UCSD-AML1 (cell line): ENCODE results near the gene C4BPB.

ENCODE experiments used
- DNase-seq: peaks from one replicate; lab custom pipeline; 2025; ENCODE audit not compliant: unreplicated experiment; lab: John Stamatoyannopoulos, UW

The C4BPB gene

DNA sequence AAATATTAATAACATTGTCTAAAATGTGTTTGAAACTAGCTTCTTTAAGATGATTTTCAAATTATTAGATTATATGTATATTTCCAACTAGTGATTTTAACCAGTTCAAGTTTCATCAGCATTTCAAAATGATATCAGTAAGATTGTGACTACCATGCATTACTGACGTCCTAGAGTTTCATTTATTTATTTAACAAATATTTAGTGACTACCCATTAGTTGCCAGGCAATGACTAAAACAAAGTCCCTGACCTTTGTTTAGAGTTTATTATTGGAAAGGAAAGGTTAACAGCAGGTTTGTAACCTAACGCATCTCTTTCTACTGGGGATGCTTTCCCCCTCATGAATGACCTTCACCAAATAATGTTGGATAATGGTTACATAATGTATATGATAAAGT lies 7.6 kb upstream of the C4BPB start:
- DNase-seq: no peak

GRCh38 chr1:207081806-207082205 lies 6.9 kb upstream of the C4BPB start:
- DNase-seq: no peak

DNA sequence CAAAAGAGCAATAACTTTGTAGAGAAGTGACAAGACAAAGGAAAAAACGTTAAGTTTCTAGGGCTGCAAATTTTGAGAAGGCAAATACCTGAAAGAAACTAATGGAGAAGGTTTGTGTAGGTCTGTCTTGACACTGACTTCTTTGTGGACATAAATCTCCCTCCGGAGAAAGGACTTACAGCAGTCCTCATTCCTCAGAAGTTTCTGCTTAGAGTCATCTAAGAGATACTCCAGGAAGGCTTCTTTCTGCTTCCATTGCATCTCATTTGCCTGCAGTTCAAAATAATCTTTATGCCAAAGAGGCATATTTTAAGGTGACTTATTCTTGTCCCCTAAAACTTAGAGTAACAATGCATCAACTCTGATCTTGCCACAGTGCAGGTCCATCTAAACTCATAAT lies 4.4 kb upstream of the C4BPB start:
- DNase-seq: no peak

- DNase-seq: no peak
These were observed 3.9 kb upstream of the C4BPB start for GRCh38 chr1:207084701-207085180.

GRCh38 chr1:207085887-207086286 lies 2.8 kb upstream of the C4BPB start:
- DNase-seq: no peak

- no peak for DNase-seq
These were observed 499 bp upstream of the C4BPB start for GRCh38 chr1:207088161-207088560.

DNA sequence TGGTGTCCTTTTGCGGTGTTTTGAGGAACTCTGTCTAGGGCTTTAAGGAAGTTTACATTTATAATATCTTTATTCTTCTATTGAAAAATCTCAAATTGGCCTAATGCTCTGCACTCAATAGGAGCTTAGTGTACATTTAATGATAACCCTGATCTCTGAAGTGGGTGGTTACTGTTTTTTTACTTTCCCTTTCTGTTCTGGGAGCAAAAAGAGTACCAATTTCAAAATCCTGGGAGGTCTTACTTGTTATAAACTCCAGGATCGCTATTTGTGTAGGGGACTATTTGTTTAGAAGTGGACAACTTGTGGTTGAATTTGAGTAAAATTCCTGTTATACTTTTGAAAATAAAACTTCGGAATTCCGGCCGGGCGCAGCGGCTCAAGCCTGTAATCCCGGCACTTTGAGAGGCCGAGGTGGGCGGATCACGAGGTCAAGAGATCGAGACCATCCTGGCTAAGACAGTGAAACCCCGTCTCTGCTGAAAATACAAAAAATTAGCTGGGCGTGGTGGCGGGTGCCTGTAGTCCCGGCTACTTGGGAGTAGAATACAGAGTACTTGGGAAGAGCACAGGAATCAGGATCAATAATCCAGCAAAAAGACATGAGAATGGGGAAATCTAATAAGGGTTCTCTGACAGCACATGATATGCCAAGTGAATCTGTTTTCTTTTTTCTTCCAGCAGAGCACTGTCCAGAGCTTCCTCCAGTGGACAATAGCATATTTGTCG lies 1.1 kb downstream of the C4BPB start:
- no peak for DNase-seq

DNA sequence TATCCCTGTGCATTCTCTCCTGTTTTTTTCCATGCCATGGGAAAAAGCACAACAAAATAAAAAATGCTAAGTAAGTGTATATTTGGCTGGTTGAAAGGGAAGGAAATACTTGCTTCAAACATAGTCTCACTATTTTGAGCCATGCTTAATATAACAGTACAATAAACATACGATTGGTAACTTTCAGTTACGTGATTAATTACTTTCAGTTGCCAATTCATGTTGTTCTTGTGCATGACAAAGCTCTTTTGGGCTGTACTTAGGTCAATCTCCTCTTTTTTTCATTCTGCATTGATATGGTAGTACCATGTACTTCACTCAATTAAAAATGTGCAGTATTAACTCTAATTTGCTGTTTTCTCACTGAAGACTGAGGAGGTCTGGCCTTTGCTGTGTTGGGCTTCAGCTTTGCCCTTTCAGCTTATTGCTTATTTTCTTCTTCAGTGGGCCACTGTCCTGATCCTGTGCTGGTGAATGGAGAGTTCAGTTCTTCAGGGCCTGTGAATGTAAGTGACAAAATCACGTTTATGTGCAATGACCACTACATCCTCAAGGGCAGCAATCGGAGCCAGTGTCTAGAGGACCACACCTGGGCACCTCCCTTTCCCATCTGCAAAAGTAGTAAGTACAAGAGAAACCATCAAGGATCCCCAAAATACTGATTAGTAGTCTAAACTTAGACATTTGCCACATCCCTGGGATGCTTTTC lies 2.7 kb downstream of the C4BPB start:
- DNase-seq: no peak

DNA sequence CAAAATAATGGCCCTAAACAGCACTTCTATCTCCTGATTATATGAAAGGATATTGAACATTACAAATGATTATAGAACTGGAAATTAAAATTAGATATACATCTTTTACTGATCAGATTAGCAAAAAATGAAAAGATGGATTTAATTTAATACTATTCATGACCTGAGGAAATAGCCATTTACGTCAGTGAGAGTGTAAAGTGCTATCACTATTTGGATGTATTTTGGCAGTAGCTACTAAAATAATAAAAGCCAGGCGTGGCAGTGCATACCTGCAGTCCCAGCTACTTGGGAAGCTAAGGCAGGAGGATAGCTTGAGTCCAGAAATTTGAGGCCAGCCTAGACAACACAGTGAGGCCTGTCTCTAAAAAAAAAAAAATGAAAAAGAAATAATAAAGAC lies 5.3 kb downstream of the C4BPB start:
- no peak for DNase-seq

DNA sequence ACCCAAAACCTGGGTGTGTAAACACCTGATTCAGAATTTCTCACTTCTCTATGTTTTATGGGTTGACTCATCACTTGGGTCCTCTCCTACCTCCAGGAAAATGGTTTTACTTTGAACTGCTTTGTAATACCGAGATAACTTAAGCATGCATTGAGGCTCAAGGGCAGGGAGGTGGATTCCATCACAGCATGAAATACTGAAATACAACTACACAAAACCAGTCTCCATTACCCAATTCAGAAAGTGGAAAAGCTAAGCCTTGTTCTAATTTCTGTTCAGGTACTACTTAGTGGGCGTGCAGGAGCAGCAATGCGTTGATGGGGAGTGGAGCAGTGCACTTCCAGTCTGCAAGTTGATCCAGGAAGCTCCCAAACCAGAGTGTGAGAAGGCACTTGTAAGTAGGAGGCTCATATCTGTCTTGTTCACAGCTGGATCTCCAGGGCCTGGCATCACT lies 9.2 kb downstream of the C4BPB start:
- DNase-seq: no peak

- no peak for DNase-seq
These were observed 13.1 kb downstream of the C4BPB start for GRCh38 chr1:207101720-207102119.

DNA sequence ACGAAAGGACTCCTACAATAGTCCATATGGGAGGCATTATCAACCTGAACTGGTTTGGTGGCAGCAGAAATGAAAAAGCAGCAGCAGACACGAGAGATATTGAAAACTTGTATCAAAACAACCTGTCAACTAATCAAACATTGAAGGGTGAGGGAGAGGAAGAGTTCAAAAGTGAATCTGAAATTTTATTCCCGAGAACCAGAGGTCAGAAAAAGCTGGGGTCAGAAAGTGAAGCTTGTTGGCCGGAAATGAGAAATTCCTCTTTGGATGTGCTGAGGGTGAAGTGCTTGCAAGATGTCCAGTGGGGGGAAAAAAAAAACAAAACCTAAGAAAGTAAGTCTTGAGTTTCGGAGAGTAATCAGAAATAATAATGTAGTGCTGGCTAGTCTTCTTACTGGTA lies 13.5 kb downstream of the C4BPB start:
- no peak for DNase-seq

- no peak for DNase-seq
These were observed 14.0 kb downstream of the C4BPB start for GRCh38 chr1:207102659-207103058.

DNA sequence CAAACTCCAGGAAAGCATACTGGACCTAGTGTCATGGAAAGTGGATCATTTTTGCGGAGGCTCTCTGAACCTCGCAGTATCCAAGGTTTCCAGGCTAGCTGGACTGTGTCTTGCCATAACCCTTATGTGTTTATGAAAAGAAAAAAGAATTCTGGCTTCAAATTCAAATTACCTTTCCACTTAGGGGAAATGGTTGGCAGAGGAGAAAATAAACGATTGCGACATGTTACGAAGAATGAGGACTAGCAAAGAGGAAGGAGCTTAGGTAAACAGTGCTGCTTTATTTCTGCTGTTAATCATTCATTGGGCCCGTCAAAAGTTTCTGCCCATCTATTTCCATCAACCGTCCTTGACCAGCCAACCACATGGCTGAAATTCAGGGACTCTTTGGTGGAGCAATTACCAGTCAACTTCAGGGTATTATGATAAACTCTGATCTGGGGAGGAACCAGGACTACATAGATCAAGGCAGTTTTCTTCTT lies 15.3 kb downstream of the C4BPB start, which contains the start of gene C4BPA:
Gene C4BPA, plus strand, starts transcription at position 342 of the 482 bp plus-strand sequence. CDS start 8,793 bp downstream, outside the sequence.
- no peak for DNase-seq

GRCh38 chr1:207109004-207109403 lies 20.3 kb downstream of the C4BPB start:
- DNase-seq: no peak

DNA sequence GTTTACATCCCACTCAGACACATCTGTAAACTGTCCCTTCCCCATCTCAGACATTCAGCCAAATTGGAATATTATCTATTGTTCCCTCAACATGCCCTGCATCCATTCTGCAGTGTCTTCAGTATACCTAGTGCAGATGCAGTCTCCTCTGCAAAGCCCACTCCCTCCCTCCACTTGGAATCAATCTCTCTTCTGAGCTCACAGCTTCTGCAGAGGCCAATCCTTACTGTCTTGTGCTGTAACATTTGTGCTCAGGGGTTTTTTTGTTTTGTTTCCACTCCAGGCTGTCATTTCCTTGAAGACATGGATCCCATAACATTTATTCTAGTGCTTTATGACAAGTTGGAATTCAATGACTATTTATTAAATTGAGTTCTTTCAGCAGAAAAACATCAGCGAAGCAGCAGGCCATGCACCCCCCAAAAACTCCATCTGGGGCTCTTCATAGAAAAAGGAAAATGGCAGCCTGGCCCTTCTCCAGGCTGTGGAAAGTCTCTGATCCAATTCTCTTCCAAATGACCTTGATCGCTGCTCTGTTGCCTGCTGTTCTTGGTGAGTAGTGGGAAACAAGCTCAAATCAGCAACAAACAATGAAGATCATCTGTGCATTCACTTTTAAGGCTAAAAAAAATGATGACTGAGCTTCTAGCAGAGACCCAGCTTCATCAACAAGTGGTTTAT lies 24.1 kb downstream of the C4BPB start:
- no peak for DNase-seq

DNA sequence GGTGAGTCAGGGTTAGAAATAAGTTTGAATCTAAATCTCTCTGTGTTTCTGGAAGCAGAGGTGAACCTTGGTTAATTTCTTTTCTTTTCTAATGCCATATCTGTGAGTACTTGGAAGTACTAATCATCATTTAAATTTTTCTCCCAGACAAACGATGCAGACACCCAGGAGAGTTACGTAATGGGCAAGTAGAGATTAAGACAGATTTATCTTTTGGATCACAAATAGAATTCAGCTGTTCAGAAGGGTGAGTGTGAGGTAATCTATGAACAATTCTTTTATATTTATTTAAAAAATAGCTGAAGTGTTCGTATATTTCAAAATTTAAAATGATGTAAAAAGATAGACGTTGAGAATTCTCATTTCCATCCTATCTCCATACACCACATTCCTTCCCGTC lies 26.6 kb downstream of the C4BPB start:
- DNase-seq: no peak

GRCh38 chr1:207124389-207124788 lies 35.7 kb downstream of the C4BPB start:
- no peak for DNase-seq

GRCh38 chr1:207128336-207128921 lies 39.8 kb downstream of the C4BPB start:
- no peak for DNase-seq

GRCh38 chr1:207129053-207129452 lies 40.4 kb downstream of the C4BPB start:
- DNase-seq: no peak
